ENCODE data around the gene TBC1D16.

TBC1D16 gene

GRCh38 chr17:80031691-80032430 is 3.8 kb downstream of the TBC1D16 start:
- no peak for TF ChIP-seq CTCF (IDR thresholded peaks at IDR 0.05; ENCODE audit: insufficient read depth, low read depth, low read length, missing control alignments)
- no peak for DNase-seq (ENCODE audit: low read depth)
- no peak overlapping the region for H3K4me3 ChIP-seq (ENCODE audit: low read depth, low read length)

- H3K4me3 ChIP-seq (ENCODE audit: low read depth, low read length) = no peak overlapping the region
- DNase-seq (ENCODE audit: low read depth) = no peak
- no peak for TF ChIP-seq CTCF (IDR thresholded peaks at IDR 0.05; ENCODE audit: insufficient read depth, low read depth, low read length, missing control alignments)
These were observed 4.8 kb downstream of the TBC1D16 start for GRCh38 chr17:80030730-80031410.

GRCh38 chr17:80029258-80029974 is 6.3 kb downstream of the TBC1D16 start:
- no peak for DNase-seq (ENCODE audit: low read depth)
- H3K4me3 ChIP-seq (ENCODE audit: low read depth, low read length) = no peak overlapping the region
- TF ChIP-seq CTCF (IDR thresholded peaks at IDR 0.05; ENCODE audit: insufficient read depth, low read depth, low read length, missing control alignments) = no peak

GRCh38 chr17:80028030-80028429 is 7.6 kb downstream of the TBC1D16 start:
- DNase-seq (ENCODE audit: low read depth) = no peak
- TF ChIP-seq CTCF (IDR thresholded peaks at IDR 0.05; ENCODE audit: insufficient read depth, low read depth, low read length, missing control alignments) = no peak
- H3K4me3 ChIP-seq (ENCODE audit: low read depth, low read length) = no peak overlapping the region

- no peak for TF ChIP-seq CTCF (IDR thresholded peaks at IDR 0.05; ENCODE audit: insufficient read depth, low read depth, low read length, missing control alignments)
- no peak for DNase-seq (ENCODE audit: low read depth)
- H3K4me3 ChIP-seq (ENCODE audit: low read depth, low read length) = no peak overlapping the region
These were observed 8.6 kb downstream of the TBC1D16 start for GRCh38 chr17:80027043-80027435.

GRCh38 chr17:80026359-80027042 is 9.2 kb downstream of the TBC1D16 start:
- no peak overlapping the region for H3K4me3 ChIP-seq (ENCODE audit: low read depth, low read length)
- no peak for TF ChIP-seq CTCF (IDR thresholded peaks at IDR 0.05; ENCODE audit: insufficient read depth, low read depth, low read length, missing control alignments)
- DNase-seq (ENCODE audit: low read depth) = no peak
